ENCODE measurements around the gene FAM180A. TPM values are rescaled to one million over a fixed set of nuclear protein-coding genes. Genes with fewer than 3 reads are reported as not detected.

Gene FAM180A
- total RNA-seq, 1 donor from 2014 or later = not detected

- H3K27ac Mint-ChIP-seq (ENCODE audit: unreplicated experiment) = no peak within 1 kb of the TSS
- peaks cover 3% of the 10 kb centered on the region for H3K4me1 Mint-ChIP-seq (ENCODE audit: low read depth, unreplicated experiment)
- no peak for TF ChIP-seq CTCF (IDR thresholded peaks at IDR 0.05; ENCODE audit: partially characterized antibody, unreplicated experiment)
- H3K27me3 Mint-ChIP-seq (ENCODE audit: unreplicated experiment) = no peaks in the 10 kb centered on the region
- DNase-seq = no peak
- no peak within 1 kb of the TSS for H3K4me3 Mint-ChIP-seq (ENCODE audit: unreplicated experiment)
- H3K9me3 Mint-ChIP-seq (ENCODE audit: unreplicated experiment) = no peaks in the 10 kb centered on the region
- no peaks in the 10 kb centered on the region for H3K36me3 Mint-ChIP-seq (ENCODE audit: unreplicated experiment)
Measured at GRCh38 chr7:135728136-135728669, 20.4 kb downstream of the FAM180A start, which contains the start of gene SLC13A4. TSS of gene SLC13A4 (minus strand) at chr7:135728186. CDS start at chr7:135727496, 690 bp downstream.

GRCh38 chr7:135726911-135727673 is 21.5 kb downstream of the FAM180A start:
- Mint-ChIP-seq H3K9me3 (ENCODE audit: unreplicated experiment) (no peaks in the 10 kb centered on the region), H3K27me3 (ENCODE audit: unreplicated experiment) (no peaks in the 10 kb centered on the region), H3K4me3 (ENCODE audit: unreplicated experiment) (no peak overlapping the region), H3K4me1 (ENCODE audit: low read depth, unreplicated experiment) (peaks cover 3% of the 10 kb centered on the region), H3K36me3 (ENCODE audit: unreplicated experiment) (no peaks in the 10 kb centered on the region), H3K27ac (ENCODE audit: unreplicated experiment) (no peak overlapping the region)
- TF ChIP-seq CTCF (IDR thresholded peaks at IDR 0.05; ENCODE audit: partially characterized antibody, unreplicated experiment) = no peak
- DNase-seq = no peak

GRCh38 chr7:135726276-135726788 is 22.3 kb downstream of the FAM180A start:
- Mint-ChIP-seq H3K9me3 (ENCODE audit: unreplicated experiment) (no peaks in the 10 kb centered on the region), H3K27me3 (ENCODE audit: unreplicated experiment) (no peaks in the 10 kb centered on the region), H3K4me1 (ENCODE audit: low read depth, unreplicated experiment) (peaks cover 3% of the 10 kb centered on the region), H3K27ac (ENCODE audit: unreplicated experiment) (no peak overlapping the region), H3K4me3 (ENCODE audit: unreplicated experiment) (no peak overlapping the region), H3K36me3 (ENCODE audit: unreplicated experiment) (no peaks in the 10 kb centered on the region)
- DNase-seq = no peak
- no peak for TF ChIP-seq CTCF (IDR thresholded peaks at IDR 0.05; ENCODE audit: partially characterized antibody, unreplicated experiment)

- no peak overlapping the region for H3K4me3 Mint-ChIP-seq (ENCODE audit: unreplicated experiment)
- peaks cover 9% of the 10 kb centered on the region for H3K4me1 Mint-ChIP-seq (ENCODE audit: low read depth, unreplicated experiment)
- no peak for DNase-seq
- H3K9me3 Mint-ChIP-seq (ENCODE audit: unreplicated experiment) = no peaks in the 10 kb centered on the region
- no peaks in the 10 kb centered on the region for H3K36me3 Mint-ChIP-seq (ENCODE audit: unreplicated experiment)
- peaks cover 2% of the 10 kb centered on the region for H3K27me3 Mint-ChIP-seq (ENCODE audit: unreplicated experiment)
- H3K27ac Mint-ChIP-seq (ENCODE audit: unreplicated experiment) = no peak overlapping the region
- no peak for TF ChIP-seq CTCF (IDR thresholded peaks at IDR 0.05; ENCODE audit: partially characterized antibody, unreplicated experiment)
Measured at GRCh38 chr7:135723411-135723810, 25.2 kb downstream of the FAM180A start.
